Lung microvascular endothelial cell (primary cell): ENCODE measurements around the gene SAXO1. TPM values are rescaled to one million over a fixed set of nuclear protein-coding genes. Genes with fewer than 3 reads are reported as not detected.
"Not testable (repeated sequence)": the region's sequence is repeated elsewhere in the genome, so short reads cannot be mapped to it uniquely, and the experiment has no call there.

Experiments
- DNase-seq, 2 donors: peaks; one replicate each; pipeline versions ENCODE4 v3.0.0 to v3.0.0-alpha.2; 2010; ENCODE audit warnings: low read depth in 2 of 2
- total RNA-seq: library from RNA; depleted of rRNA; stranded (reverse); fragments of >200 nt; gene quantifications from 2 replicates; pipeline ENCODE4 v1.2.1, GENCODE V29; 2014

Gene SAXO1
- total RNA-seq, 1 donor from 2014 or later: not detected

DNA sequence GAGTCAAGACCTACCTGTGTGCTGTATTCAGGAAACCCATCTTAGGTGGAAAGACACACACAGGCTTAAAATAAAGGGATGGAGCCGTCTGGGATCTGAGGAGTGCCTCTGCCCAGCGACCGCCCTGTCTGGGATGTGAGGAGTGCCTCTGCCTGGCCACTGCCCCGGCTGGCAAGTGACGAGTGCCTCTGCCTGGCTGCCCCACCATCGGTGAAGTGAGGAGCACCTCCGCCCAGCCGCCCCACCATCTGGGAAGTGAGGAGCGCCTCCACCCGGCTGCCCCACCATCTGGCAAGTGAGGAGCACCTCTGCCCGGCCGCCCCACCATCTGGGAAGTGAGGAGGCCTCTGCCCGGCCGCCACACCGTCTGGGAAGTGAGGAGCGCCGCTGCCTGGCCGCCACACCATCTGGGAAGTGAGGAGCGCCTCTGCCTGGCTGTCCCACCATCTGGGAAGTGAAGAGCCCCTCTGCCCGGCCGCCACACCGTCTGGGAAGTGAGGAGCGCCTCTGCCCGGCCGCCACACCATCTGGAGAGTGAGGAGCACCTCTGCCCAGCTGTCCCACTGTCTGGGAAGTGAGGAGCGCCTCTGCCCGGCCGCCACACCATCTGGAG lies 33.7 kb downstream of the SAXO1 start:
- DNase-seq: no peak

DNA sequence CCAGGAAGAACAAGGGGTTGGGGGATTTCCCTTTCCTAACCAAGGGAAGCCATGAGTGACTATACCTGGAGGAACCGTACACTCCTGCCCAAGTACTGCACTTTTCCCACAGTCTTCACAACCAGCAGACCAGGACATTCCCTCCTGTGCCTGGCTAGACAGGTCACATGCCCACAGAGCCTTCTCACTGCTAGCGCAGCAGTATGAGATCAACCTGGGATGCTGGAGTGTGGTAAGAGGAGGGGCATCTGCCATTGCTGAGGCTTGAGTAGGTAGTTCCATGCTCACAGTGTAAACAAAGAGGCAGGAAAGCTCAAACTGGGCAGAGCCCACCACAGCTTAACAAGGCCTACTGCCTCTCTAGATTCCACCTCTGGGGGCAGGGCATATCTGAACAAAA lies 35.9 kb downstream of the SAXO1 start:
- DNase-seq: no peak

DNA sequence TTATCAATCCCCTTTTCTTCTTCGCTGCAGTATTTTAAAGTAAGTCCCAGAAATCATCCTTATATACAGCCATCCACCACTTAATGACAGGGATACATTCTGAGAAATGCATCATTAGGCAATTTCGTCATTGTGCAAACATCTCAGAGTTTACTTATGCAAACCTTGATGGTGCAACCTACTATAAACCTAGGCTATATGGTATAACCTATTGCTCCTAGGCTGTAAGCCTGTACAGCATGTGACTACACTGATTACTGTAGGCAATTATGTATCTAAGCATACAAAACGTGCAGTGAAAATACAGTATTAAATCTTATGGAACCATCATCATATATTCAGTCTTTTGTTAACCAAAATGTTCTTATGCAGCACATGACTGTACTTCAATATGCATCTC lies 36.8 kb downstream of the SAXO1 start:
- no peak for DNase-seq

DNA sequence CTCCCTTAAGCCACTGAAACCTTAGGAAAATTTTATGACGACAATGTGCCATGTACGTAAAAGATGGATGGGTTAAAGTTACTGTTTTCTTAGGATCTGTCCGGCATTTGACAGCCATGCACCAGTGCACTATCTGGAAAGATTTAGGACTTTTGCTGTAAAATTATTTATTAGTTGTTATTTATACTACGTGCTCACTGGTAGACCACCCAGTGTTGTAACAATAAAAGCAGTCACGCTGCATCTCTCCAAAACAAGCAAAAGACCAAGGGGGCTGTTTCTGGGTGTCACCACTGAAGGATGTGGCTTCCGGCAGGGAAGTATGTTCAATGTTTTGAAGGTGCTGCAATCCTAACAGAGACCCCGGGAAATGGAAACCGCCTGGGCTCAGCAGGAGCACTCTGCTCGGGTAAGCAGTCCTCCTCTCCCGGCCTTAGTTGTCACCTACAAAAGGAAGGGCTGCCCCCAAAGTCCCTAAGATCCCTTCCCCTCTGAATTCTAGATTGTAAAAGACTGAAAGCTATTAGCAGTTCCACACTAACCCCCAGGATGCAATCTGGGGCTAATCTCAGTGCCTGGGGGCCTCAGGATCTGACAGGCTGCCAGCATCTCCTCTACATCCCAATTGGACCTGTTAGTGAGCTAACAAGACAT lies 38.6 kb downstream of the SAXO1 start:
- DNase-seq: no peak

DNA sequence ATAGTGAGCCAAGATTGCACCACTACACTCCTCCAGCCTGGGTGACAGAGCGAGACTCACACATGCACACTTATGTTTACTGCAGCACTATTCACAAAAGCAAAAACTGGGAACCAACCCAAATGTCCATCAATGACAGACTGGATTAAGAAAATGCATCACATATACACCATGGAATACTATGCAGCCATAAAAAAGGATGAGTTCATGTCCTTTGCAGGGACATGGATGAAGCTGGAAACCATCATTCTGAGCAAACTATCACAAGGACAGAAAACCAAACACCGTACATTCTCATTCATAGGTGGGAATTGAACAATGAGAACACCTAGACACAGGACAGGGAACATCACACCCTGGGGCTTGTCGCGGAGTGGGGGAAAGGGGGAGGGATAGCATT lies 41.8 kb downstream of the SAXO1 start:
- DNase-seq: not testable (repeated sequence)

DNA sequence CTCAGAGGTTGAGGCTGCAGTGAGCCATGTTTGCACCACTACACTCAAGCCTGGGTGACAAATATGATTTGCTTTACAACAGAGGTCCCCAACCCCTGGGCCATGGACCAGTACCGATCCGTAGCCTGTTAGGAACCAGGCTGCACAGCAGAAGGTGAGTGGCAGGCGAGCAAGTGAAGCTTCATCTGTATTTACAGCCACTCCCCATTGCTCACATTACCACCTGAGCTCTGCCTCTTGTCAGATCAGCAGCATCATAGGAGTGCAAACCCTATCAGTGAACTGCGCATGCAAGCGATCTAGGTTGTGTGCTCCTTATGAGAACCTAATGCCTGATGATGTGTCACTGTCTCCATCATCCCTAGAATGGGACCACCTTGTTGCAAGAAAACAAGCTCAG lies 42.5 kb downstream of the SAXO1 start:
- no peak for DNase-seq

DNA sequence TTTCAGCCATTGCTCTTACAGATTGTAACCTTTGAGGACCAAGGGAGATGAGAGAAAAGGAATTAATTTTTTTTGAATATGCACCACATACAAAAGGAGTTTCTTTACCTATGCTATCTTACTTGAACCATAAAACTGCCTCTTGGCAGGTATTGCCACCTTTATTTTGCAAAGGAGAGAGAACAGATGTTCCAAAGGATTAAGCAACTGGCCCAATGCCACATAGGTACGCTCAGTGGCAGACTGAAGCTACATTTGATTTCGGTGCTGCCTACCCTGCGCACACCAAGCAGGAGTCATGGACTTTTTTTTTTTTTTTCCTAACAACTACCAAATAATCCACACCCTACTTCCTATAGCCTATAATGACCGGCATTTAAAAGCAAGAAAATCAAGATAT lies 43.1 kb downstream of the SAXO1 start:
- no peak for DNase-seq

DNA sequence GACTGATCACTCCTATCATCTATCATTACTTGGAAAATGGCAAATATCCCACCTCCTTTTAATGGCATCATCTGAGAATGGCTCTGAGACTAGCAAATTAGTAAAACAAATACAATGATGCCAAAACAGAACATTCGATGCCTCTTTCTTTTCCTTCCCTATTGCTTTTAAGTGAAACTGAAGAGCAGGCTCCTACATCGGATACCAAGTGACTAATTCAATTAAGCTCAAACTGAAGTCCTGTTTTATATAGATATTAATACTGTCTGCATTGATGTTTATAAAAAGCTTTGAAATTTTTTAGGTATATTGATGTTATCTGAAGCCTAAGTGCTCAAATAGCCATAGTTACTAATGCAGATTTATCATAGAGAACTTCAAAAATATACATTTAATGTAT lies 43.9 kb downstream of the SAXO1 start:
- DNase-seq: no peak

DNA sequence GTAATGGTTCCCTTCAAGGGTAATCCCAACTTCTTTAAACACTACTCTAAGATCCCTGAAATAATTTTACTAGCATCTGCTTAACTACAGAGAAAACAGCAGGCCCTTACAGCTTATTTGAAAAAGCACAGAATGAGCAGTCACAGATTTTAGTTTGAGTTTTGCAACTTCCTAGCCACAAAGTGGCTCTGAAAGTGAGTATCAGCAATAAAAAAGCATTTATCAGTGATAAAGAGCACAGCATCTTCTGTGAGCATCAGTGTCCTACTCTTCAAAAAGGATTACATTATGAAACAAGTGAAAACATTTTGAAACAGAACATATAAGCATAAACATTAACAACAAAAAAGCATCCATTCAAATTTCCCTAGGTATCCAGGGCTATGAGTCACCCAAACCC lies 45.0 kb downstream of the SAXO1 start:
- no peak for DNase-seq

DNA sequence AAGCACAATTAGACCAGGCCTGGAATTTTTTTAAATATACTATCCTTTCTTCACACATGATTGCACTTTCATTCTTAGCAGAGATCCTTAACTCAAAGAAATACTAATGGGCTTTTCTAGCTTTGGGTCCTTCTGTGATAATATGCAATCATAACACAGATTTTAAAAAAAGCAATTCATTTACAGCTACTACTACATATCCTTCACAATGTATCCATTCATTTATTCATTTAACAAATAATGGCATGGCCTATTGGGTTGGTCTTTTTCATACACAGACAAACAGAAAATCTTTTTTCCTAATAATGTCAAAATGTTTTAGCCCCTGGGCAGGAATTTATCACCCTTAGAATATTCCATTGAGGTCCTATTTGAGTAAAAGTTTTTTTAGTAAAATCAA lies 47.0 kb downstream of the SAXO1 start:
- DNase-seq: no peak

DNA sequence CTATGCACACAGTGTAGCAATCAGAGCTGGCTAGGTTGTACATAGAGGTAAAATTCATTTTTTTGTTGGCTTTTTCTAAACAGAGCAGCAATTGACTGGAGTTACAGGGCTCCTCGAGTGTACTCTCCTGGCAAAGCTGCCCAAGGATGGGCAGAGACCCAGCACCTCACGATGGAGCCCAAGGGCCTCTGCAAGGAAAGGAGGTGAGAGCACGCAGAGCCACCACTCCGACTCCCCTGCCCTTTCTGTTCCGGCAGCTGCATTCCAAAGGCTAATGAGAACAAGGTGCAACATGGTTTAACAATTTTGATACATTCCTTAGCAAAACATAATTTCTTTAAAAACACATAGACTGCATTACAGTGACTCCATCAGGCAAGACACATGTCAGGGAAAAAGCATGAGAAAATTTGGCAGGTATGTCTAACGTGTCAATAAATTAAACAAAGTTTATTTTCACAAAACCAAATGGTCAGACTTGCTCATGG lies 47.5 kb downstream of the SAXO1 start:
- DNase-seq: no peak

DNA sequence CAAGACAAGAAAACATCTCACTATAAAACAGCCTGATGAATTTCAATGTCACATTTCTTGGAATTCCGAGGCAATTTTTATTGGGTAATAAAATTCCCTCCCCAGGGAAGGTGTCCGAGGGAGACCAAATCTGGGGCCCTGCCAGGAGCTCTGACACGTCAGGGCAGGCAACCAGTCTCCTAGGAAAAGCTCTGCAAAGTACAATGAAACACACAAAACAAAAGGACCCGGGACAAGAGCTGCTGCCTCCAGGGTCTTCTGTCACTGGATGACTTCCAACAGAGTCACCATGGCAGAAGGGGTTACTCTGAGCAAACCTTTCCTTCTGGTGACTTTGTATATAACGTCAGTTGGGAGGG lies 50.8 kb downstream of the SAXO1 start:
- no peak for DNase-seq

DNA sequence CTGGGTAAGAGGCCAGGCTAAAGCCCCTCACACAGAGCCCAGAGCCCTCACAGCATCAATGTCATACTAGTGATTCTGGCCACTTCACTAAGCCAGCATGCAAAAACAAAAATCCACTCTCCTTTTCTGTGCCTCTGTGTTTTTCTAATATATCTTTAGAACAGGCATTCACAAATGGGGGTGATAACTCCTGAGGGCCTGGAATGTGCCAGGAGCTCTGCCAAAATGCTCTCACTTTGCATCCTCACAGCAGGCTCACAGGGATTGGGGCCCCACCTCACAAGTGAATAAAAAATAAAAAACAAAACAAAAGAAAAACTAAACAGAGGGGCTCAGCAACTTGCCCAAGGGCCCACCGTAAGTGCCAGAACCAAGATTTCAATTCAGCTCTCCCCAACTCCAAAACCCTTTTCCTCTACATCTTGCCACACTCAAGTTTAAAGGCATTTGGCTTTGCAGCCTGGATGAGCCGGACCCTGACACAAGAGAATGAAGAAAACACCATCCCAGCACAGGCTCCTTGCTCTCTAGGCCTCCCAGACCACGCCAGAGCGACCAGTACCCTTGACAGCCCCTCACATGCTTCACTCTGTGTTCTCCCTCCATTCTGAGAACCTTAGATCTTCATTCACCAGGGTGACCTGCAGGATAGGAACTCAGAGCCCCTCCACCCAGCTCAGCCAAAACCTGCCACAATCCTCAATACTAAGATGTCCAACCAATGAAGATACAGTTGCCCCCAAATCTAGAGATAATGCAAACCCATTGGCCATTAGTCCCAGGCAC lies 51.3 kb downstream of the SAXO1 start:
- no peak for DNase-seq

DNA sequence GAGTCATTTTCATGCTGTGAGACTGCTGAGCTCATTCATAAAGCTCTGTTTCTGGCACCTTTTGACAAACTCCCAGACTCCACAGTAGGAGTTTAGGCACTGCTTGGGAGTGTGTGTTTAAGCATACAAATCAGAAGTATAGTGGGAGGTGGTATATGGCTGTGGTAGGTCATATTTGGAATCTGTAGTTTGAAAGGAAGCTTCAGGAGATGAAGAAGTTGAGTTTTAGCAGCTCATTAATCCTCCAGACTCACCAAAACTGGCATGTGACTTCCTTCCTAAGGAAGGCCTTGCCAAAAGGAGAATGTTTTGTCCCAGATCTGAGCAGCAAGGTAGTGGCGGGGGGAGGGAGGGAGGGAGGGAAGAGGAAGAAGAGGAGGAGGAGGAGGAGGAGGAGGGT lies 52.8 kb downstream of the SAXO1 start:
- peak in 1 of 2 donors; percentile 58 for DNase-seq

DNA sequence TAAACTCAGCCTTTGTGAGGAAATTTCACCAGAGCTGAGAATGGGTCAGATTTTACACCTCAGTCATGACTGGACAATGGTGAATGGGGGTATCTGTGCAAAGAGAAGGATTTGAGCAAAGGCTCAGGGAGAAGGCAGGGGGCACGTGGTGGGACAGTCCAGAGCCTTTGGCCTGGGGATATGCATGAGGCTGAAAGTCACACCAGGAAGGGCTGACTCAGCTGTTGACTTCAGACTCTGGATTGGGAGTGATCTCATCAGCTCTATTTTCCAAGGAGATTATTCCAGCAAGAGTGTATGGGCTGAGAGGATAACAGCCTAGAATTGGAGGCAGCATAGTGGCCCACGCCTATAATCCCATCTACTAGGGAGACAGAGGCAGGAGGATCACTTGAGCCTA lies 53.6 kb downstream of the SAXO1 start:
- peak in 1 of 2 donors; percentile 82 for DNase-seq

DNA sequence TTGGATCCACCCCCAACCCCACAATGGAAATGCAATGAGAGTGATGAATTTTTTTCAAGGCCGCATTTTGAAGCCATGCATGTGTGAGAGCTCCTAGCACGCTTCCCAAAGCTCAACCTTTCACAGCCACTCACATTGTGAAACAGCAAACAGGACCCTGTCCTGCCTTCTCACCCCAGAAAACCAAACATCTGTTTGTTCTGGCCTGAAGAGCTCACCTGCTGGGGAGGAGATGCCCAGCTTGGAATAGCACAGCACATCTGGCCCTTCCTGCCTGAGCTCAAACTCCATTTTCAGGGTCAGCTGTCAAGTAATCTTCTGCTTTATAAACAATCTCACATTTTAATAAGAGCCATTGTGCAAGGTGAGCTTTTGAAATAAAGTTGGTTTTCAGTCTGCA lies 54.8 kb downstream of the SAXO1 start:
- no peak for DNase-seq

DNA sequence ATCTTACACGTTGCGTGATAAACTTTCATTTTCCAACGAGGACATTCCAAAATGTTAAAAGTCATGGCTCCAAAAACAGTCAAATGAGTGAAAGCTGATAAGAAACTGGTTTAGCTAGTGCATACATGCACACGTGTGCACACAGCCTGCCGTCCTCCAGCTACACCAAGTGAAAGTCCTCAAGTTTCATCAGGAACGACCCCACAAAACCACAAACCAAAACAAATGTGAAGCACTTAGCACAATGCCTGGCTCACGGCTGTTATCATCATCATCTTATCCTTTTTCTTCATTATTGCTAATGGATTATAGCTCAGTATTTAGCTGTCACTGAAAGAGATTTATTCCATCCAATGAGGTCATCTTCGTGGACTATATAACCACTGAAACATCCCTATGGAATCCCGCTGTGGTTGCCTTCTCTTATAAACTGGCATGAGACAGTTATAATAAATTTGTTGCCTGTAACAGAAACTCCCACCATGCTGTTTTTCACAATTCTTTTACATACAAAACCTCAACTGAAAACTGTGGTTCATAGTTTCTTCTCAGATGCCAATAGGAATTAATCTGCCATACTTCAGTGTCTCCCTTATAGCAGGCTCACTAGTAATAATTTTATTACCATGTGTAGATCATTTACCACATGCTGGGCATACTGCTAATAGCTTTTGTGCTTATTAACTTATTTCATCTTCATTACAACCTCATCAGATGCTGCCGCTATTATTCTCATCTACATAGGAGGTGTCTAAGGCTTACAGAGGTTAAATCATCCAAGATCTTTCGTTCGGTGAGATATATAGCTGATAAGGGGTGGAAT lies 56.1 kb downstream of the SAXO1 start:
- peak in 1 of 2 donors; percentile 9 for DNase-seq

DNA sequence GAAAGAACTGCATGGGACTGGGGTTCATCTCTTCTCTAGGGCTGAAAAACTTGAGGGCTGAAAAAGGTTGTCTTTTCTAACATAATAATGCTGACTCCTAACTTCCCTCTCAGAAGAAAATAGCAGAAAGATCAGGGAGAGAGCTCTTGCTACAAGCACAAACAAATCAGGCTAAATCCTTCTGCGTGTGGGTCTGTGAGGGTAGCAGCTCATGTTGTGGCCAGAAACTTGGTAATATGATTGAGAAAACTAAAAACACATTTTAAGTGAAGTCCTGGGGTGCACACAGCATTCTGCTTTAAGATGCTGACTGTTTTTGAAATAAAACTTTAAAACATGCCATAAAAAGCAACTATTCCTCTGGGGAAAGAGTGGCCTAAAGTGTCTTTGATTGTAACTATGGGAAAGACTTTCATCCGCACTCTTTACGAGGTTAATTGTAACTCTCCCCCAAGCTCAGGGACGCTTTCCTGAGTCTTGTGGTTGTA lies 56.7 kb downstream of the SAXO1 start:
- DNase-seq: no peak

DNA sequence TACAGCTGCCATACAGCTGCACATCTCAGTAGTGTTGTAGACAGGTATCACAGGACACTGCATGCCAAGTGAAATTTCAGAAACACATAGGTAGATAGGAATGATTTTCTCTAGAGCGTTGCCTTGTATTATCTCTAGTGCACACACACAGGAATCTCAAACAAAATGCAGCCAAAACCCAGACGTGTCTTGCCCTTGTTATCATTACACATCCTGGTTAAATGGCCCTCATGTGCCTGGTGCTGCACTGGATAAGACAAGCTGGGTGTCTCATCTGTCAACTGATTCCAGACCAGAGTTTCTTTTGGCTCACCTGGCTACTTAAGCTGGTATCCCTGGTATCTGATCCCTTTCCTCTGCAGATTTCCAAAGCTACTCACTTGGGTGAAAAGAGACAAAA lies 59.7 kb downstream of the SAXO1 start:
- DNase-seq: no peak

DNA sequence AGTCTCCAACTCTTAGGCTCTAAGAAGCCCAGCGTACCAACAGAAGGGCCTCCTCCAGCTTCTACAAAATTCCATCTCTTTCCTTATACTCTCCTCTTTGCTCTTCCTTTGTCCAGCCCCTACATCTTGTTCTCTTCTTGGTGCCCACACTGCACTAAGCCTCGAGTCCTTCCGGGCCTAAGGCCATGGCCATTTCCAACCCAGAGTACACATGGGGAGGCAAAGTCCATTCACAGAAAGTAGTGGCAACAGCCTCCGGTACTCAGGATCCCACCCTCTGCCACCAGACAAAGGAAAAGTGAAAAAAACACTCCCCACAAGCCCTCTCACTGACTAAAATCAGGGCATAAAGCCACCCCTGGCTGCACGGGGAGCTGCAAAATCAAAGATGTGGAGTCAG lies 60.3 kb downstream of the SAXO1 start:
- DNase-seq: no peak

DNA sequence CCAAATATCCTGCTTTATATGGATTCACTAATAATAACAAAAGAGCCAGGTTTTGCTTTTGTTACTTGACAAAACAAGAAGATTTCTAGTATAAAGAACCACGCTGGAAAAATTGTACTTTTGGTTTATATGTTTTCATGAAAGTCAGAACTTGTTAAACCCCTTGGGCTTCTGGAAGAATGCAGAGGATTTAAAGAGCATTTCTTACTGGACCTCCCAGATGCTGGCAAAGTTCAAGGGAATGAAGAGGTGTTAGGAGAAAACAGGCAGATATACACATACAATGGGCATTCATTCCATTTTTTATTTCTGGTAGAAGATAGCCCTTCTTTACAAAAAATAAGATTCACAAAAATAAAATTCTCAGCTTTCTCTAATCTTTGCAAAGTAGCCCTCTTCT lies 61.1 kb downstream of the SAXO1 start:
- no peak for DNase-seq

DNA sequence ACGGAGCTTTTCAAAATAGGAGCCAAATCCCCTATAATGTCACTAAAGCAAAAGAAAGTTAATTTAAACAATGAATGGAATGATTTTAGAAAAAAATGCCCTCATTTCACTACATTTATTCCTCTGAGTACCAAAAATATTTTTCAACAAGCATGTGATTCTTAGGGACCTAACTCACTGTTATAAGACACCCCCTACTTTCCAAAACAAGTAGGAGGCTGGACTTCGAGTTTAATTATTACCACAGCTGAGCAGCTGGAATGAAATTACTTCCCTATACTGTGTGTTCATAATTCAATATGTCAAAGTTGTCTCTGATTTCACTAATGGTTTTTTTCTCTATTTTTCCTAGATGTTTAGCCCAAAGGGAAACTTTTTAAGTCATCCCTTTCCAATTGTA lies 61.6 kb downstream of the SAXO1 start:
- no peak for DNase-seq
